ENCODE measurements around the gene OR52N4.

OR52N4 gene

GRCh38 chr11:5749836-5750235, 4.2 kb upstream of the OR52N4 start:
- H3K36me3 ChIP-seq (ENCODE audit: insufficient read depth, low read length) = no peaks in the 10 kb centered on the region
- no peak overlapping the region for H3K27ac ChIP-seq (ENCODE audit: low read length)
- H3K27me3 ChIP-seq (ENCODE audit: insufficient read depth, low read length, poor library complexity) = peaks cover 16% of the 10 kb centered on the region
- H3K4me3 ChIP-seq (ENCODE audit: low read depth in 1 of 2, low read length in 2 of 2) = no peak overlapping the region
- H3K9ac ChIP-seq (ENCODE audit: low read depth, low read length) = no peak overlapping the region
- no peaks in the 10 kb centered on the region for H3K9me3 ChIP-seq (ENCODE audit: insufficient read depth, low read length, severe bottlenecking)
- no peak for ATAC-seq (ENCODE audit: insufficient read depth, low read depth)
- no peaks in the 10 kb centered on the region for H4K20me1 ChIP-seq (ENCODE audit: insufficient read depth, low read length)
- no peak for TF ChIP-seq CTCF (IDR thresholded peaks at IDR 0.05; ENCODE audit: borderline replicate concordance, extremely low read depth, low read length, poor library complexity, severe bottlenecking)
- no peak for TF ChIP-seq EZH2 (IDR thresholded peaks at IDR 0.05; ENCODE audit: borderline replicate concordance, low read depth, low read length, severe bottlenecking)
- DNase-seq = no peak
- H2AFZ ChIP-seq (ENCODE audit: low read depth, low read length) = no peak overlapping the region
- H3K4me2 ChIP-seq (ENCODE audit: insufficient read depth, low read length) = no peak overlapping the region
- no peaks in the 10 kb centered on the region for H3K79me2 ChIP-seq (ENCODE audit: insufficient read depth, low read length)
- H3K4me1 ChIP-seq (ENCODE audit: insufficient read depth, low read length) = no peaks in the 10 kb centered on the region

GRCh38 chr11:5767056-5767455, 13.0 kb downstream of the OR52N4 start:
- no peak for ATAC-seq (ENCODE audit: insufficient read depth, low read depth)
- Histone ChIP-seq H4K20me1 (ENCODE audit: insufficient read depth, low read length) (no peaks in the 10 kb centered on the region), H3K79me2 (ENCODE audit: insufficient read depth, low read length) (no peaks in the 10 kb centered on the region), H3K4me2 (ENCODE audit: insufficient read depth, low read length) (no peak overlapping the region), H3K9ac (ENCODE audit: low read depth, low read length) (no peak overlapping the region), H3K36me3 (ENCODE audit: insufficient read depth, low read length) (no peaks in the 10 kb centered on the region), H3K9me3 (ENCODE audit: insufficient read depth, low read length, severe bottlenecking) (no peaks in the 10 kb centered on the region), H3K27ac (ENCODE audit: low read length) (no peak overlapping the region), H3K4me3 (ENCODE audit: low read depth in 1 of 2, low read length in 2 of 2) (no peak overlapping the region), H3K27me3 (ENCODE audit: insufficient read depth, low read length, poor library complexity) (no peaks in the 10 kb centered on the region), H2AFZ (ENCODE audit: low read depth, low read length) (no peak overlapping the region), H3K4me1 (ENCODE audit: insufficient read depth, low read length) (no peaks in the 10 kb centered on the region)
- TF ChIP-seq EZH2 (IDR thresholded peaks at IDR 0.05; ENCODE audit: borderline replicate concordance, low read depth, low read length, severe bottlenecking) (no peak), CTCF (IDR thresholded peaks at IDR 0.05; ENCODE audit: borderline replicate concordance, extremely low read depth, low read length, poor library complexity, severe bottlenecking) (no peak)
- no peak for DNase-seq

DNA sequence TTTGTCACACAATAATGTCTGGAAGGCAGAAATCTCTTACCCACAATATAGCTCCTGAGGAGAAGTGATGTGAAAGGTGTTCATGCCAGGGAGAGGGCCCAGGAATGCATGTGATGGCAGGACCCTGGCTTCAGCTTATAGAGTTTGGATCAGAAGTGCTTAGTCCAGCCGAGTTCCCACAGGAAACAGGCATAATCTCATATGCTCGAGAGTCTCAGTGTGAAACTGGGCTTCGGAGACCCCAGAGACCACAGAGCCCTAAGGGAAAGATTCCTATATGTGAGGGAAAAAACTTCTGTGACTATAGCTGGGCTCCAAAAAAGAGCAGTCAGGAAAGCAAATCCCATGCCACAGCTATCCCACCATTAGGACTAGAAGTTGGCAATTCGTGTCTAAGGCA, 29.2 kb downstream of the OR52N4 start, which contains the start of gene OR52N5:
TSS of gene OR52N5 (minus strand) at position 101 of the 400 bp plus-strand sequence. CDS start 4,721 bp downstream, outside the sequence.
- TF ChIP-seq CTCF (IDR thresholded peaks at IDR 0.05; ENCODE audit: borderline replicate concordance, extremely low read depth, low read length, poor library complexity, severe bottlenecking) (no peak), EZH2 (IDR thresholded peaks at IDR 0.05; ENCODE audit: borderline replicate concordance, low read depth, low read length, severe bottlenecking) (no peak)
- H3K27me3 ChIP-seq (ENCODE audit: insufficient read depth, low read length, poor library complexity) = peaks cover under 1% of the 10 kb centered on the region
- no peak within 1 kb of the TSS for H3K27ac ChIP-seq (ENCODE audit: low read length)
- no peaks in the 10 kb centered on the region for H3K9me3 ChIP-seq (ENCODE audit: insufficient read depth, low read length, severe bottlenecking)
- H3K4me3 ChIP-seq (ENCODE audit: low read depth in 1 of 2, low read length in 2 of 2) = no peak within 1 kb of the TSS
- no peak for ATAC-seq (ENCODE audit: insufficient read depth, low read depth)
- no peaks in the 10 kb centered on the region for H3K79me2 ChIP-seq (ENCODE audit: insufficient read depth, low read length)
- no peaks in the 10 kb centered on the region for H3K4me1 ChIP-seq (ENCODE audit: insufficient read depth, low read length)
- no peak within 1 kb of the TSS for H3K9ac ChIP-seq (ENCODE audit: low read depth, low read length)
- no peaks in the 10 kb centered on the region for H4K20me1 ChIP-seq (ENCODE audit: insufficient read depth, low read length)
- H3K4me2 ChIP-seq (ENCODE audit: insufficient read depth, low read length) = no peak within 1 kb of the TSS
- no peak for DNase-seq
- no peaks in the 10 kb centered on the region for H3K36me3 ChIP-seq (ENCODE audit: insufficient read depth, low read length)
- no peak within 1 kb of the TSS for H2AFZ ChIP-seq (ENCODE audit: low read depth, low read length)

GRCh38 chr11:5791165-5791564, 37.1 kb downstream of the OR52N4 start, which contains the start of gene OR52N1:
TSS of gene OR52N1 (minus strand) at chr11:5791265. CDS start at chr11:5788816, 2,449 bp downstream.
- Histone ChIP-seq H3K36me3 (ENCODE audit: insufficient read depth, low read length) (no peaks in the 10 kb centered on the region), H3K9me3 (ENCODE audit: insufficient read depth, low read length, severe bottlenecking) (no peaks in the 10 kb centered on the region), H3K4me1 (ENCODE audit: insufficient read depth, low read length) (no peaks in the 10 kb centered on the region), H3K4me3 (ENCODE audit: low read depth in 1 of 2, low read length in 2 of 2) (no peak within 1 kb of the TSS), H3K9ac (ENCODE audit: low read depth, low read length) (no peak within 1 kb of the TSS), H3K27ac (ENCODE audit: low read length) (no peak within 1 kb of the TSS), H3K4me2 (ENCODE audit: insufficient read depth, low read length) (no peak within 1 kb of the TSS), H2AFZ (ENCODE audit: low read depth, low read length) (no peak within 1 kb of the TSS), H4K20me1 (ENCODE audit: insufficient read depth, low read length) (no peaks in the 10 kb centered on the region), H3K79me2 (ENCODE audit: insufficient read depth, low read length) (no peaks in the 10 kb centered on the region), H3K27me3 (ENCODE audit: insufficient read depth, low read length, poor library complexity) (no peaks in the 10 kb centered on the region)
- TF ChIP-seq EZH2 (IDR thresholded peaks at IDR 0.05; ENCODE audit: borderline replicate concordance, low read depth, low read length, severe bottlenecking) (no peak), CTCF (IDR thresholded peaks at IDR 0.05; ENCODE audit: borderline replicate concordance, extremely low read depth, low read length, poor library complexity, severe bottlenecking) (no peak)
- no peak for DNase-seq
- no peak for ATAC-seq (ENCODE audit: insufficient read depth, low read depth)
